ENCODE measurements around the gene OR7G2.
"Not testable (repeated sequence)": the region's sequence is repeated elsewhere in the genome, so short reads cannot be mapped to it uniquely, and the experiment has no call there.

GRCh38 chr19:9053674-9054073 is 53.6 kb downstream of the OR7G2 start:
- TF ChIP-seq KDM5A (IDR thresholded peaks at IDR 0.05); CEBPB (IDR thresholded peaks at IDR 0.05); CTCF (IDR thresholded peaks at IDR 0.05); FOSL2 (IDR thresholded peaks at IDR 0.05); FOSL2 (CRISPR knock-in tag; IDR thresholded peaks at IDR 0.05); POLR2A (IDR thresholded peaks at IDR 0.05; ENCODE audit: low read length); CHD2 (IDR thresholded peaks at IDR 0.05; ENCODE audit: low read length, partially characterized antibody): not testable (repeated sequence)
